Endothelial cell of umbilical vein (primary cell): ENCODE measurements around the gene RPS17. TPM values are rescaled to one million over a fixed set of nuclear protein-coding genes. Genes with fewer than 3 reads are reported as not detected.

Experiments used
- BruUV-seq: library from RNA; stranded (reverse); fragments of 400-500 nt; replicated peaks from 2 replicates; lab custom pipeline; 2021; lab: Mats Ljungman, UMichigan
- CTCF ChIA-PET: fragments of 300-600, 350-600 bp; sonication (Branson Sonifier 250); formaldehyde crosslinking; loops from one replicate; lab custom pipeline; 2021; ENCODE audit warnings: antibody characterized with exemption, inconsistent platforms; lab: Charles Lee
- POLR2A ChIA-PET: fragments of 300-600, 350-600 bp; sonication (Branson Sonifier 250); formaldehyde crosslinking; loops from one replicate; lab custom pipeline; 2021; ENCODE audit warnings: antibody characterized with exemption, inconsistent platforms; lab: Charles Lee
- DNase-seq: peaks from one replicate; pipeline ENCODE4 v3.0.0-alpha.2; 2011; ENCODE audit warnings: low read depth, low spot score
- FAIRE-seq: peaks from 2 replicates; lab custom pipeline; 2011; peaks lifted over from hg19 to GRCh38; lab: Jason Lieb, UNC
- H2AFZ ChIP-seq: 2 replicates; pipeline ENCODE4 v1.6.0; 2012; ENCODE audit warnings: low read depth, low read length, control low read depth, inconsistent platforms
- H3K27ac ChIP-seq: 2 replicates; pipeline ENCODE4 v1.5.1; 2011; ENCODE audit warnings: low read depth, mild to moderate bottlenecking, control low read depth, low read length, moderate library complexity; ENCODE audit not compliant: insufficient read depth
- H3K27me3 ChIP-seq, 2 experiments: 2 replicates each; pipeline versions ENCODE4 v1.6.0 to v1.6.1; 2011; ENCODE audit warnings: low read length in 2 of 2, mixed read lengths in 1 of 2; ENCODE audit not compliant: control insufficient read depth in 2 of 2, insufficient read depth in 2 of 2
- H3K36me3 ChIP-seq, 2 experiments: 2 replicates in 1 of 2; 3 replicates in 1 of 2; pipeline ENCODE4 v1.5.1; 2011; ENCODE audit warnings: low read length in 2 of 2, mild to moderate bottlenecking in 1 of 2, moderate library complexity in 1 of 2; ENCODE audit not compliant: control insufficient read depth in 2 of 2, insufficient read depth in 2 of 2; ENCODE audit errors: extremely low read depth in 1 of 2
- H3K4me1 ChIP-seq: 3 replicates; pipeline ENCODE4 v1.5.1; 2011; ENCODE audit warnings: mild to moderate bottlenecking, low read length; ENCODE audit not compliant: control insufficient read depth, insufficient read depth; ENCODE audit errors: extremely low read depth
- H3K4me2 ChIP-seq: 2 replicates; pipeline ENCODE4 v1.6.1; 2011; ENCODE audit warnings: low read length, control low read depth, mixed read lengths; ENCODE audit not compliant: insufficient read depth
- H3K4me3 ChIP-seq, 3 experiments: fragments of 200-600 bp in 1 of 3; sonication (generic), shearing (Covaris generic) in 1 of 3; replicated peaks in 1 of 3; 2 replicates each; pipeline ENCODE4 v1.5.1; 2011 to 2016; ENCODE audit warnings: control low read depth in 3 of 3, low read length in 3 of 3, mild to moderate bottlenecking in 2 of 3, inconsistent platforms in 1 of 3, low read depth in 1 of 3, moderate library complexity in 1 of 3; ENCODE audit not compliant: insufficient read depth in 1 of 3
- H3K79me2 ChIP-seq: 2 replicates; pipeline ENCODE4 v1.6.0; 2012; ENCODE audit warnings: low read length, inconsistent platforms; ENCODE audit not compliant: control insufficient read depth, insufficient read depth
- H3K9ac ChIP-seq: replicated peaks from 2 replicates; pipeline ENCODE3; 2011; ENCODE audit warnings: low read length, control low read depth; ENCODE audit not compliant: insufficient read depth; ENCODE audit errors: extremely low read depth
- H3K9me1 ChIP-seq: replicated peaks from 3 replicates; pipeline ENCODE4 v1.6.0; 2011; ENCODE audit warnings: mild to moderate bottlenecking, low read length; ENCODE audit not compliant: control insufficient read depth, insufficient read depth; ENCODE audit errors: extremely low read depth
- H3K9me3 ChIP-seq: replicated peaks from 2 replicates; pipeline ENCODE4 v1.5.1; 2012; ENCODE audit warnings: low read length, inconsistent platforms; ENCODE audit not compliant: control insufficient read depth, insufficient read depth
- H4K20me1 ChIP-seq: replicated peaks from 2 replicates; pipeline ENCODE3; 2011; ENCODE audit warnings: mild to moderate bottlenecking, low read length; ENCODE audit not compliant: control insufficient read depth, insufficient read depth; ENCODE audit errors: extremely low read depth
- EZH2 ChIP-seq: IDR thresholded peaks from 2 replicates; pipeline ENCODE4 v1.6.1; 2012; ENCODE audit warnings: borderline replicate concordance, low read depth, mild to moderate bottlenecking, moderate library complexity, low read length, inconsistent platforms; ENCODE audit not compliant: severe bottlenecking
- FOS ChIP-seq: IDR thresholded peaks from 2 replicates; pipeline ENCODE4 v1.6.1; 2011; ENCODE audit warnings: mild to moderate bottlenecking, low read length, moderate library complexity, borderline replicate concordance; ENCODE audit not compliant: insufficient read depth
- GATA2 ChIP-seq: IDR thresholded peaks from 2 replicates; pipeline ENCODE4 v1.7.0; 2011; ENCODE audit warnings: low read depth, mild to moderate bottlenecking, moderate library complexity, mixed read lengths, low read length; ENCODE audit not compliant: insufficient read length, insufficient read depth
- JUN ChIP-seq: IDR thresholded peaks from 2 replicates; pipeline ENCODE4 v1.6.1; 2011; ENCODE audit warnings: borderline replicate concordance, low read depth; ENCODE audit not compliant: insufficient read length, insufficient read depth
- MYC ChIP-seq: IDR thresholded peaks from one replicate; pipeline ENCODE4 v1.6.1; 2011; ENCODE audit warnings: mild to moderate bottlenecking, low read depth, low read length
- POLR2A ChIP-seq: IDR thresholded peaks from 2 replicates; pipeline ENCODE4 v1.6.1; 2012; ENCODE audit warnings: low read depth, mild to moderate bottlenecking, control low read depth, low read length
- POLR2AphosphoS5 ChIP-seq: IDR thresholded peaks from 2 replicates; pipeline ENCODE4 v1.6.1; 2012; ENCODE audit warnings: low read depth, mild to moderate bottlenecking, control low read depth, low read length, moderate library complexity; ENCODE audit not compliant: insufficient read depth
- dilution Hi-C: fragments of 300-500 bp; cut with MboI; formaldehyde crosslinking; loops from one replicate; pipeline ENCODE4 v1.15.0; 2019; ENCODE audit warnings: low sequenced_read_pairs; ENCODE audit not compliant: extremely low pct_ligation_motif_present
- intact Hi-C: fragments of 100-400 bp; cut with micrococcal nuclease; formaldehyde crosslinking; loops from one replicate; pipeline ENCODE4 v1.10.0; 2022
- polyA plus RNA-seq, 4 experiments: library from polyadenylated mRNA; depleted of rRNA in 3 of 4; stranded (reverse) in 3 of 4; unstranded in 1 of 4; fragments of >200 nt; gene quantifications; 2 replicates each; pipeline versions ENCODE4 v1.2.1 to v1.2.3, GENCODE V29; 2011 to 2012; ENCODE audit warnings: missing spikeins in 1 of 4
- total RNA-seq: library from RNA; stranded (reverse); gene quantifications from 2 replicates; pipeline ENCODE4 v1.2.3, GENCODE V29; 2021
- TF ChIP-seq, protein P1 (sequence below): IDR thresholded peaks from 2 replicates; pipeline ENCODE4 v1.6.1; 2011; ENCODE audit not compliant: insufficient read depth, insufficient read length
- TF ChIP-seq, protein P2 (sequence below), 2 donors: IDR thresholded peaks; 1 replicate in 1 of 2; 2 replicates in 1 of 2; pipeline ENCODE4 v1.5.1; 2011; ENCODE audit warnings: low read length in 2 of 2, mild to moderate bottlenecking in 2 of 2, moderate library complexity in 2 of 2, control low read depth in 1 of 2, inconsistent platforms in 1 of 2, low read depth in 1 of 2; ENCODE audit not compliant: insufficient read depth in 1 of 2; ENCODE audit errors: extremely low read depth in 1 of 2

Gene RPS17
- total and polyA plus RNA-seq, 2 donors (not counting 3 experiments of a cell fraction or from before 2014, with no cell fraction given), result 1,690 to 4,382 TPM

GRCh38 chr15:82570721-82571508 is 30.7 kb upstream of the RPS17 start:
- BruUV-seq, result no TSS peak
- no peak overlapping the region for H3K4me3 ChIP-seq
- H3K9me1 ChIP-seq, result no peaks in the 10 kb centered on the region
- no peaks in the 10 kb centered on the region for H3K79me2 ChIP-seq
- CTCF ChIA-PET, result interaction anchor here (1.6 kb wide), 1 partner anchor 11 kb away, joined by 3 read pairs; no protein-coding TSS in a partner anchor
- no peak overlapping the region for H3K9ac ChIP-seq
- no peak overlapping the region for H3K4me2 ChIP-seq
- intact Hi-C loops (no loop called here), dilution Hi-C loops (no loop called here)
- no peaks in the 10 kb centered on the region for H4K20me1 ChIP-seq
- no peaks in the 10 kb centered on the region for H3K4me1 ChIP-seq
- no peak overlapping the region for H2AFZ ChIP-seq
- H3K36me3 ChIP-seq, result no peaks in the 10 kb centered on the region
- H3K27me3 ChIP-seq, result peaks cover 3 to 12% of the 10 kb centered on the region in 2 experiments
- DNase-seq, result no peak
- no peak overlapping the region for H3K27ac ChIP-seq
- FAIRE-seq, result no peak
- POLR2A ChIA-PET, result no interaction called here
- no peaks in the 10 kb centered on the region for H3K9me3 ChIP-seq
- TF ChIP-seq POLR2A (no peak), MYC (no peak), JUN (no peak), EZH2 (no peak), POLR2AphosphoS5 (no peak), FOS (no peak), GATA2 (no peak)
- TF ChIP-seq, protein P1, sequence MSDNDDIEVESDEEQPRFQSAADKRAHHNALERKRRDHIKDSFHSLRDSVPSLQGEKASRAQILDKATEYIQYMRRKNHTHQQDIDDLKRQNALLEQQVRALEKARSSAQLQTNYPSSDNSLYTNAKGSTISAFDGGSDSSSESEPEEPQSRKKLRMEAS, result no peak
- TF ChIP-seq, protein P2, sequence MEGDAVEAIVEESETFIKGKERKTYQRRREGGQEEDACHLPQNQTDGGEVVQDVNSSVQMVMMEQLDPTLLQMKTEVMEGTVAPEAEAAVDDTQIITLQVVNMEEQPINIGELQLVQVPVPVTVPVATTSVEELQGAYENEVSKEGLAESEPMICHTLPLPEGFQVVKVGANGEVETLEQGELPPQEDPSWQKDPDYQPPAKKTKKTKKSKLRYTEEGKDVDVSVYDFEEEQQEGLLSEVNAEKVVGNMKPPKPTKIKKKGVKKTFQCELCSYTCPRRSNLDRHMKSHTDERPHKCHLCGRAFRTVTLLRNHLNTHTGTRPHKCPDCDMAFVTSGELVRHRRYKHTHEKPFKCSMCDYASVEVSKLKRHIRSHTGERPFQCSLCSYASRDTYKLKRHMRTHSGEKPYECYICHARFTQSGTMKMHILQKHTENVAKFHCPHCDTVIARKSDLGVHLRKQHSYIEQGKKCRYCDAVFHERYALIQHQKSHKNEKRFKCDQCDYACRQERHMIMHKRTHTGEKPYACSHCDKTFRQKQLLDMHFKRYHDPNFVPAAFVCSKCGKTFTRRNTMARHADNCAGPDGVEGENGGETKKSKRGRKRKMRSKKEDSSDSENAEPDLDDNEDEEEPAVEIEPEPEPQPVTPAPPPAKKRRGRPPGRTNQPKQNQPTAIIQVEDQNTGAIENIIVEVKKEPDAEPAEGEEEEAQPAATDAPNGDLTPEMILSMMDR (IDR thresholded peaks at IDR 0.05; ENCODE audit: extremely low read depth in 1 of 2, insufficient read depth in 1 of 2, low read depth in 1 of 2, low read length in 2 of 2), result no peak
